K562 (cell line): Measurements from ENCODE around the gene COX5A. TPM values are rescaled to one million over a fixed set of nuclear protein-coding genes. Genes with fewer than 3 reads are reported as not detected.

Source experiments
- BMI1 ChIP-seq: fragments of 150-350 bp; IDR thresholded peaks from 2 replicates; pipeline ENCODE4 v1.6.1; 2014; ENCODE audit warnings: low read length
- CUX1 ChIP-seq: fragments of 200-800 bp; sonication (Bioruptor generic); IDR thresholded peaks from 2 replicates; pipeline ENCODE4 v1.6.1; 2016; ENCODE audit warnings: missing genetic modification characterization, missing compliant biosample characterization
- GATA2 ChIP-seq: sonication (generic); formaldehyde crosslinking; IDR thresholded peaks from 2 replicates; pipeline ENCODE4 v1.4.0; 2020; ENCODE audit warnings: mild to moderate bottlenecking, missing genetic modification reagents
- GTF2A2 ChIP-seq: IDR thresholded peaks from 2 replicates; pipeline ENCODE4 v1.6.1; 2016; ENCODE audit warnings: mild to moderate bottlenecking, missing genetic modification characterization, missing compliant biosample characterization
- HMG20A ChIP-seq: fragments of 450-650 bp; formaldehyde crosslinking; conservative IDR thresholded peaks from 2 replicates; pipeline ENCODE4 v1.4.0; 2020; ENCODE audit warnings: mild to moderate bottlenecking, mixed read lengths
- LARP7 ChIP-seq: fragments of 450-650 bp; IDR thresholded peaks from 2 replicates; pipeline ENCODE4 v1.6.1; 2016
- MCM7 ChIP-seq, 2 experiments: fragments of 450-650 bp; IDR thresholded peaks; 2 replicates each; pipeline ENCODE4 v1.6.1; 2016 to 2018
- MTA2 ChIP-seq: fragments of 450-650 bp; IDR thresholded peaks from 2 replicates; pipeline ENCODE4 v1.6.1; 2016; ENCODE audit warnings: low read depth
- PTTG1 ChIP-seq: fragments of 450-650 bp; IDR thresholded peaks from 2 replicates; pipeline ENCODE4 v1.6.1; 2016; ENCODE audit warnings: low read depth, mild to moderate bottlenecking, missing genetic modification characterization, missing compliant biosample characterization
- REST ChIP-seq, 2 experiments: fragments of 450-650 bp; formaldehyde crosslinking in 1 of 2; IDR thresholded peaks; 2 replicates each; pipeline versions ENCODE4 v1.4.0 to v1.6.1; 2014 to 2020; ENCODE audit warnings: mild to moderate bottlenecking in 2 of 2, borderline replicate concordance in 1 of 2, low read depth in 1 of 2
- SNRNP70 ChIP-seq: fragments of 200-400 bp; formaldehyde crosslinking; optimal IDR thresholded peaks from 2 replicates; pipeline ENCODE3; 2017; ENCODE audit warnings: low read depth, low read length
- ZC3H8 ChIP-seq: fragments of 450-650 bp; IDR thresholded peaks from 2 replicates; pipeline ENCODE4 v1.6.1; 2017
- ZFP1 ChIP-seq: fragments of 450-650 bp; formaldehyde crosslinking; IDR thresholded peaks from 2 replicates; pipeline ENCODE4 v1.4.0; 2020; ENCODE audit warnings: mild to moderate bottlenecking, mixed read lengths
- ZNF512 ChIP-seq: IDR thresholded peaks from 2 replicates; pipeline ENCODE4 v1.6.1; 2016; ENCODE audit warnings: missing genetic modification characterization, missing compliant biosample characterization
- polyA plus RNA-seq, 8 experiments: library from polyadenylated mRNA; depleted of rRNA in 4 of 8; stranded (reverse) in 5 of 8; unstranded in 3 of 8; fragments of >200 nt; fragmentation: Nextera tagmentation in 2 of 8; fragmentation: Illumina TruSeq in 1 of 8; extraction: Ambion mirVana in 2 of 8; extraction: Trizol in 1 of 8; gene quantifications; 2 replicates each; pipeline versions ENCODE4 v1.2.1 to v1.2.3, GENCODE V29; 2011 to 2014; ENCODE audit warnings: inconsistent platforms in 1 of 8, missing spikeins in 1 of 8
- total RNA-seq, 7 experiments: library from RNA; depleted of rRNA in 6 of 7; stranded (reverse); fragments of >200 nt in 6 of 7; fragmentation: Illumina TruSeq in 2 of 7; extraction: Trizol in 2 of 7; gene quantifications; 2 replicates each; pipeline versions ENCODE4 v1.2.1 to v1.2.3, GENCODE V29; 2011 to 2021; ENCODE audit warnings: low replicate concordance in 1 of 7

Gene COX5A
- total and polyA plus RNA-seq, 9 of the 15 experiments (the other 6 are each of a cell fraction or from before 2014, with no cell fraction given), result 86.8 to 553 (median 371) TPM

- TF ChIP-seq REST (IDR thresholded peaks at IDR 0.05; ENCODE audit: borderline replicate concordance) (peak; percentile 58; the same call in 1 of the 2 replicates), REST (CRISPR knock-in tag; IDR thresholded peaks at IDR 0.05; ENCODE audit: low read depth) (no peak), LARP7 (no peak), GTF2A2 (tag) (no peak), SNRNP70 (no peak), HMG20A (CRISPR knock-in tag) (peak; percentile 77; the same call in 1 of the 2 replicates), BMI1 (no peak), ZNF512 (tag) (no peak), CUX1 (CRISPR knock-in tag) (peak; percentile 52; the same call in 1 of the 2 replicates), MCM7 (IDR thresholded peaks at IDR 0.05) (no peak), MTA2 (peak; percentile 98), ZFP1 (no peak), ZC3H8 (no peak), PTTG1 (tag) (no peak), GATA2 (peak; percentile 98)
Observed at GRCh38 chr15:74954515-74954914, 16.6 kb upstream of the COX5A start (continued).
